Measurements from ENCODE around the gene C2CD2L. TPM values are rescaled to one million over a fixed set of nuclear protein-coding genes. Genes with fewer than 3 reads are reported as not detected.

Gene C2CD2L
- total and polyA plus RNA-seq, 7 donors, result 5.3 to 22.6 (median 6.0) TPM

DNA sequence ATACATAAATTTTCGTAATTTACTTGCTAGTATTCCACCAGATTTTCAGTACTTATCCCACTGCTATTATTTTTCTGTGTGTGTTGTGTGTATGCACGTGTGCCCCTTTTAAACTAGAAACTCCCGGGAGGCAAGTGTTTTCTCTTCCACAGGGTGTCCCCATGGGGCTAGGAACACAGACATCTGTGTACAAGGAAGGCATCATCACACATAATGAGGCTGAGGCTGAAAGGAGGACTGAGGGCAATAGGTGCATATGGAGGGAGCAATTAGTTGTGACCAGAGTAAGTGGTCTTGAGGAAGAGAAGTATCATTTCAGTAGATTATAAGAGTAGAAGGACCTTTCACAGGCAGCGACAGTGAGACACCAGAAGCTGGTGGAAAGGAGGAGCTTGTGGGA is 3.4 kb upstream of the C2CD2L start:
- no peak for TF ChIP-seq POLR2A (IDR thresholded peaks at IDR 0.05)
- Histone ChIP-seq H3K4me3 (no peak overlapping the region), H3K9me3 (no peaks in the 10 kb centered on the region), H3K4me1 (peaks cover 0 to 47% (median 42%) of the 10 kb centered on the region in 4 donors), H3K36me3 (no peaks in the 10 kb centered on the region), H3K27ac (peak overlapping the region; percentile 84 to 92 (median 90)), H3K27me3 (no peaks in the 10 kb centered on the region)
- intact Hi-C loops (cut with DNase I), result loop anchor here (5.0 kb wide), 1 partner anchor 104 kb away; the partner anchor contains the start of gene CBL
- no peak for DNase-seq
- 58 to 63% methylated on average over 4 of the region's 4 CpGs for WGBS, 2 donors

DNA sequence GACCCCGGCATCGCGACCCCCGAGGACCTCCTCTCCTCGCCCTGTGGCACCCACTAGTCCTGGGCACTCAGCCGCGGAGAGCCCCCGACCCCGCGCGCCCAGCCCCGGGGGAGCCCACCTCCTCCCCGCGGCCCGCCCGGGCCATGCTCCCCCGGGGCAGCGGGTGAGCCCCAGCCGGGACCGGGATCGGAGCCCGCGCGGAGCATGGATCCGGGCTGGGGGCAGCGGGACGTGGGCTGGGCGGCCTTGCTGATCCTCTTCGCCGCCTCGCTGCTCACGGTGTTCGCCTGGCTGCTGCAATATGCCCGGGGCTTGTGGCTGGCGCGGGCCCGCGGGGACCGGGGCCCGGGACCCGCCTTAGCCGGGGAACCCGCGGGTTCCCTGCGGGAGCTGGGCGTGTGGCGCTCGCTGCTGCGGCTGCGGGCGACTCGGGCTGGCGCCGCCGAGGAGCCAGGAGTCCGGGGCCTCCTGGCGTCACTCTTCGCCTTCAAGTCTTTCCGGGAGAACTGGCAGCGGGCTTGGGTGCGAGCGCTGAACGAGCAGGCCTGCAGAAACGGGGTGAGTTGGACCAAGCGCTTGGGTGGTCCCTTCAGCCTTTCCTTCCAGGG is 498 bp downstream of the C2CD2L start:
- Histone ChIP-seq H3K4me1 (peaks cover 0 to 46% (median 36%) of the 10 kb centered on the region in 4 donors), H3K4me3 (peak overlapping the region; percentile 74 to 97 (median 96)), H3K9me3 (no peaks in the 10 kb centered on the region), H3K36me3 (peaks cover 0 to 22% (median 19%) of the 10 kb centered on the region in 4 donors), H3K27me3 (no peaks in the 10 kb centered on the region), H3K27ac (peak overlapping the region; percentile 83 to 85 (median 84))
- DNase-seq, result no peak
- TF ChIP-seq EP300 (IDR thresholded peaks at IDR 0.05) (no peak), POLR2A (IDR thresholded peaks at IDR 0.05) (no peak), POLR2AphosphoS5 (IDR thresholded peaks at IDR 0.05) (no peak)
- TF ChIP-seq, protein P1, sequence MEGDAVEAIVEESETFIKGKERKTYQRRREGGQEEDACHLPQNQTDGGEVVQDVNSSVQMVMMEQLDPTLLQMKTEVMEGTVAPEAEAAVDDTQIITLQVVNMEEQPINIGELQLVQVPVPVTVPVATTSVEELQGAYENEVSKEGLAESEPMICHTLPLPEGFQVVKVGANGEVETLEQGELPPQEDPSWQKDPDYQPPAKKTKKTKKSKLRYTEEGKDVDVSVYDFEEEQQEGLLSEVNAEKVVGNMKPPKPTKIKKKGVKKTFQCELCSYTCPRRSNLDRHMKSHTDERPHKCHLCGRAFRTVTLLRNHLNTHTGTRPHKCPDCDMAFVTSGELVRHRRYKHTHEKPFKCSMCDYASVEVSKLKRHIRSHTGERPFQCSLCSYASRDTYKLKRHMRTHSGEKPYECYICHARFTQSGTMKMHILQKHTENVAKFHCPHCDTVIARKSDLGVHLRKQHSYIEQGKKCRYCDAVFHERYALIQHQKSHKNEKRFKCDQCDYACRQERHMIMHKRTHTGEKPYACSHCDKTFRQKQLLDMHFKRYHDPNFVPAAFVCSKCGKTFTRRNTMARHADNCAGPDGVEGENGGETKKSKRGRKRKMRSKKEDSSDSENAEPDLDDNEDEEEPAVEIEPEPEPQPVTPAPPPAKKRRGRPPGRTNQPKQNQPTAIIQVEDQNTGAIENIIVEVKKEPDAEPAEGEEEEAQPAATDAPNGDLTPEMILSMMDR (IDR thresholded peaks at IDR 0.05), result no peak
- intact Hi-C loops (cut with DNase I), result loop anchor here (2.0 kb wide), 1 partner anchor 13 kb away; the partner anchor contains the start of gene HINFP
- 0% methylated on average over 65 of the region's 65 CpGs for WGBS, 2 donors

DNA sequence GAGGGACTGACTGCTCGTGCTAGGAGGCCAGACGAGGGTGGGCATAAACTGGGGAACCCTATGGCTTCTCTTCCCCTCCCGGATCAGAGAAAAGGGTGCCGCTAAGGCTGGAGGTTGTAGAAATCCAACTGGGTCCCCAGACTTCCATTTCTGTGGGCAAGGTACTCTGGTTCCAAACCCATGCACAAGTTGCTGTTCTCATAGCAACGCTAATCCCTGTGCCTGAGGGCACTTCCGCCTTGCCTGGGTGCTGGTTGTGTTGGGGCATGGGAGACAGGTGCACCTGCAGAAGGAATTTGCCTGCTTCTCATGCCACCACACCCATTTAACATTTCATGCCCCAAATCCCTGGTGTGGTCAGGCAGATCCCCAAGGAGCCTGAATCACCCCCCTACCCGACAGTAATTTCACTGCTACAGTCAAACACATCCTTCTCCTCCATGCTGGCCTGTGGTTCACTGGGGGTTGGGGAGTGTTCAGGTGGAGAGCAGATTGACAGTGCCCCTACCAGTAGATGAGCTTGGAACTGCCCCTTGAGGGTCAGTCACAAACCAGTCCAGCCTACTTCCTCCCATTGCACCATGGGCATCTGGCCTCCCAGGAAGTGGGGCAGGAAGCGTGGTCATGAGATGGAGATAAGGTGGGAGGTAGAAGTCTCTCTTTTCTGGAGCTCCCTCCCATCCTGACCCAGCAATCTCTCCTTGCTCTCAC is 1.2 kb downstream of the C2CD2L start:
- TF ChIP-seq, protein P1 (IDR thresholded peaks at IDR 0.05), result no peak
- TF ChIP-seq EP300 (IDR thresholded peaks at IDR 0.05) (no peak), POLR2A (IDR thresholded peaks at IDR 0.05) (no peak), POLR2AphosphoS5 (IDR thresholded peaks at IDR 0.05) (no peak)
- peak overlapping the region; percentile 83 to 85 (median 84) for H3K27ac ChIP-seq
- no peaks in the 10 kb centered on the region for H3K27me3 ChIP-seq
- no peaks in the 10 kb centered on the region for H3K9me3 ChIP-seq
- intact Hi-C loops (cut with DNase I), result no loop called here
- H3K4me1 ChIP-seq, result peaks cover 0 to 39% (median 30%) of the 10 kb centered on the region in 4 donors
- WGBS, 2 donors, result 12 to 16% methylated on average over 8 of the region's 8 CpGs
- H3K36me3 ChIP-seq, result peaks cover 0 to 28% (median 20%) of the 10 kb centered on the region in 4 donors
- peak overlapping the region; percentile 74 to 97 (median 96) for H3K4me3 ChIP-seq
- DNase-seq, result no peak

DNA sequence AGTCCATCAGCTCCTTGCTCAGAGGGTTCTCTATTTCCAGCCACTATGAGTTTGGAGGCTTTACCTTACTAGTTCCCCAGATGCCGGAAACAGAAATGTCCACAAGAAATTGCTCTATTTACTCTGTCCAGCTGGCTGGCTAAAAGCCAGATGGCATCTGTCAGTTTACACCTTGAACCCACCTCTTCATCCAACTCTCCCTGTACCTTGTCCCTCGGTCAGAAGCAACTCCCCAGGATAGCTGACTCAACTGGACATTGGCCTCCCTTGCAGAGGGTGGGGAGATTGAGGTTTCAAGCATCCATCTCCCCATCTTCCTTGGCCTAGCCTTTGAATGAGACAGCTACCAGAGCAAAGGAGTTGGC is 1.7 kb downstream of the C2CD2L start:
- TF ChIP-seq EP300 (IDR thresholded peaks at IDR 0.05) (no peak), POLR2AphosphoS5 (IDR thresholded peaks at IDR 0.05) (no peak), POLR2A (IDR thresholded peaks at IDR 0.05) (no peak)
- TF ChIP-seq, protein P1 (IDR thresholded peaks at IDR 0.05), result no peak
- Histone ChIP-seq H3K27me3 (no peaks in the 10 kb centered on the region), H3K4me3 (peak overlapping the region in 3 of 4 donors; percentile 94 to 97 (median 97)), H3K9me3 (no peaks in the 10 kb centered on the region), H3K27ac (no peak overlapping the region), H3K4me1 (peaks cover 0 to 35% (median 26%) of the 10 kb centered on the region in 4 donors), H3K36me3 (peaks cover 3 to 32% (median 21%) of the 10 kb centered on the region in 4 donors)
- intact Hi-C loops (cut with DNase I), result no loop called here
- DNase-seq, result no peak
- 54 to 72% methylated on average over 2 of the region's 2 CpGs for WGBS, 2 donors

DNA sequence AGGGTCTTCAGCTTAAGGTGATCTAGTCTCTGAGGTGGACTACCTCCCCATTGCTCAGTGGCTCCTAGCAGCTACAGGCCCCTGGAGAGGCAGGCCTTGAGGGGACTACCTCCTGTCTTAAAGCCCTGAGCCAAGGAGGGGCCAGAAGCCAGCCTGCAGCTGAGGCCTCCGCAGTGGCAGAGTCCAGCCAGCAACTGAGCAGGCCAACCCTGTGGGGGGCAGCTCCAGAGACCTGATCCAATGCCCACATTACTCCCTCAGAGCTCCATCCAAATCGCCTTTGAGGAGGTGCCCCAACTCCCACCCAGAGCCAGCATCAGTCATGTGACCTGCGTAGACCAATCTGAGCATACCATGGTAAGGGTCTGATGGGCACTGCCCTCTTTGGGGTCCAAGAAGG is 2.7 kb downstream of the C2CD2L start:
- no peak overlapping the region for H3K4me3 ChIP-seq
- no peaks in the 10 kb centered on the region for H3K9me3 ChIP-seq
- H3K27me3 ChIP-seq, result no peaks in the 10 kb centered on the region
- H3K27ac ChIP-seq, result no peak overlapping the region
- WGBS, 2 donors, result 93 to 94% methylated on average over 3 of the region's 3 CpGs
- intact Hi-C loops (cut with DNase I), result no loop called here
- DNase-seq, result no peak
- TF ChIP-seq EP300 (IDR thresholded peaks at IDR 0.05) (no peak), POLR2A (IDR thresholded peaks at IDR 0.05) (no peak), POLR2AphosphoS5 (IDR thresholded peaks at IDR 0.05) (no peak)
- TF ChIP-seq, protein P1 (IDR thresholded peaks at IDR 0.05), result no peak
- H3K4me1 ChIP-seq, result peaks cover 0 to 35% (median 26%) of the 10 kb centered on the region in 4 donors
- H3K36me3 ChIP-seq, result peaks cover 7 to 42% (median 24%) of the 10 kb centered on the region in 4 donors
